DND-41 (cell line): ENCODE results near the gene C11orf21.

Experiments used
- ATAC-seq: fragments of 200-7000 bp; cut with Tn5 transposase; 3 replicates; pipeline ENCODE4 v1.9.1; 2021; ENCODE audit warnings: low read depth; ENCODE audit not compliant: insufficient read depth
- DNase-seq: peaks from one replicate; pipeline ENCODE4 v3.0.0-alpha.2; 2020
- H2AFZ ChIP-seq: 2 replicates; pipeline ENCODE4 v1.6.0; 2012; ENCODE audit warnings: low read depth, low read length
- H3K27ac ChIP-seq: 2 replicates; pipeline ENCODE4 v1.5.1; 2012; ENCODE audit warnings: low read length, inconsistent platforms
- H3K27me3 ChIP-seq: fragments of 200-600 bp; sonication (generic); 2 replicates; pipeline ENCODE4 v1.6.0; 2012; ENCODE audit warnings: low read length, mild to moderate bottlenecking, inconsistent platforms; ENCODE audit not compliant: insufficient read depth, poor library complexity
- H3K36me3 ChIP-seq: 2 replicates; pipeline ENCODE4 v1.5.1; 2012; ENCODE audit warnings: low read length, inconsistent platforms; ENCODE audit not compliant: insufficient read depth
- H3K4me1 ChIP-seq: 2 replicates; pipeline ENCODE4 v1.5.1; 2012; ENCODE audit warnings: mild to moderate bottlenecking, low read length; ENCODE audit not compliant: insufficient read depth
- H3K4me2 ChIP-seq: 2 replicates; pipeline ENCODE4 v1.6.0; 2012; ENCODE audit warnings: mild to moderate bottlenecking, moderate library complexity, low read length, inconsistent platforms; ENCODE audit not compliant: insufficient read depth
- H3K4me3 ChIP-seq, 2 experiments: fragments of 200-600 bp in 1 of 2; shearing (Covaris generic) in 1 of 2; 2 replicates each; pipeline ENCODE4 v1.5.1; 2012 to 2016; ENCODE audit warnings: inconsistent platforms in 2 of 2, low read length in 2 of 2, mild to moderate bottlenecking in 2 of 2, low read depth in 1 of 2, moderate library complexity in 1 of 2
- H3K79me2 ChIP-seq: 2 replicates; pipeline ENCODE4 v1.6.0; 2012; ENCODE audit warnings: low read length, inconsistent platforms; ENCODE audit not compliant: insufficient read depth
- H3K9ac ChIP-seq: 2 replicates; pipeline ENCODE4 v1.6.0; 2012; ENCODE audit warnings: low read depth, mild to moderate bottlenecking, inconsistent platforms, low read length, moderate library complexity
- H3K9me3 ChIP-seq: 2 replicates; pipeline ENCODE4 v1.5.1; 2012; ENCODE audit warnings: low read length, moderate library complexity, mild to moderate bottlenecking, inconsistent platforms; ENCODE audit not compliant: insufficient read depth, severe bottlenecking
- H4K20me1 ChIP-seq: 2 replicates; pipeline ENCODE4 v1.6.0; 2012; ENCODE audit warnings: low read length; ENCODE audit not compliant: insufficient read depth
- CTCF ChIP-seq: IDR thresholded peaks from 2 replicates; pipeline ENCODE4 v1.5.1; 2012; ENCODE audit warnings: borderline replicate concordance, low read length, moderate library complexity, mild to moderate bottlenecking; ENCODE audit not compliant: poor library complexity, severe bottlenecking; ENCODE audit errors: extremely low read depth
- EZH2 ChIP-seq: IDR thresholded peaks from 3 replicates; pipeline ENCODE4 v1.6.1; 2012; ENCODE audit warnings: borderline replicate concordance, low read depth, mild to moderate bottlenecking, moderate library complexity, low read length, inconsistent platforms; ENCODE audit not compliant: severe bottlenecking

Gene C11orf21

GRCh38 chr11:2247496-2247895, 54.2 kb downstream of the C11orf21 start:
- no peak for DNase-seq
- H4K20me1 ChIP-seq: no peaks in the 10 kb centered on the region
- H3K36me3 ChIP-seq: no peaks in the 10 kb centered on the region
- ATAC-seq: no peak
- H3K9me3 ChIP-seq: peaks cover 3% of the 10 kb centered on the region
- H3K27ac ChIP-seq: no peak overlapping the region
- H3K79me2 ChIP-seq: no peaks in the 10 kb centered on the region
- H3K27me3 ChIP-seq: no peaks in the 10 kb centered on the region
- H2AFZ ChIP-seq: no peak overlapping the region
- TF ChIP-seq CTCF (no peak), EZH2 (no peak)
- no peaks in the 10 kb centered on the region for H3K4me1 ChIP-seq
- no peak overlapping the region for H3K4me3 ChIP-seq
- no peak overlapping the region for H3K4me2 ChIP-seq
- H3K9ac ChIP-seq: no peak overlapping the region
